Ishikawa (cell line): ENCODE measurements around the gene HBA2.

Experiments used
- CEBPB ChIP-seq: IDR thresholded peaks from 2 replicates; pipeline ENCODE4 v1.6.1; 2012
- CREB1 ChIP-seq: IDR thresholded peaks from 2 replicates; pipeline ENCODE4 v1.6.1; 2012; ENCODE audit warnings: low read depth
- EGR1 ChIP-seq: IDR thresholded peaks from 2 replicates; pipeline ENCODE4 v1.6.1; 2012
- EP300 ChIP-seq: IDR thresholded peaks from 2 replicates; pipeline ENCODE4 v1.6.1; 2012; ENCODE audit warnings: borderline replicate concordance
- FOXM1 ChIP-seq: IDR thresholded peaks from 2 replicates; pipeline ENCODE4 v1.6.1; 2012; ENCODE audit warnings: low read depth, borderline replicate concordance
- NFIC ChIP-seq: IDR thresholded peaks from 2 replicates; pipeline ENCODE4 v1.6.1; 2012
- RAD21 ChIP-seq: IDR thresholded peaks from 2 replicates; pipeline ENCODE4 v1.6.1; 2012; ENCODE audit warnings: low read depth
- TAF1 ChIP-seq: IDR thresholded peaks from 2 replicates; pipeline ENCODE4 v1.6.1; 2012; ENCODE audit warnings: low read depth, mild to moderate bottlenecking
- TCF12 ChIP-seq: IDR thresholded peaks from 2 replicates; pipeline ENCODE4 v1.6.1; 2012; ENCODE audit warnings: low read depth
- TEAD4 ChIP-seq: IDR thresholded peaks from 2 replicates; pipeline ENCODE4 v1.6.1; 2012
- ZBTB7A ChIP-seq: IDR thresholded peaks from 2 replicates; pipeline ENCODE4 v1.6.1; 2012; ENCODE audit warnings: low read depth
- TF ChIP-seq, protein P1 (sequence below): IDR thresholded peaks from 2 replicates; pipeline ENCODE4 v1.6.1; 2012; ENCODE audit warnings: low read depth, mild to moderate bottlenecking
- TF ChIP-seq, protein P2 (sequence below): IDR thresholded peaks from 2 replicates; pipeline ENCODE4 v1.6.1; 2012
- TF ChIP-seq, protein P3 (sequence below): IDR thresholded peaks from 2 replicates; pipeline ENCODE4 v1.6.1; 2012

Gene HBA2

DNA sequence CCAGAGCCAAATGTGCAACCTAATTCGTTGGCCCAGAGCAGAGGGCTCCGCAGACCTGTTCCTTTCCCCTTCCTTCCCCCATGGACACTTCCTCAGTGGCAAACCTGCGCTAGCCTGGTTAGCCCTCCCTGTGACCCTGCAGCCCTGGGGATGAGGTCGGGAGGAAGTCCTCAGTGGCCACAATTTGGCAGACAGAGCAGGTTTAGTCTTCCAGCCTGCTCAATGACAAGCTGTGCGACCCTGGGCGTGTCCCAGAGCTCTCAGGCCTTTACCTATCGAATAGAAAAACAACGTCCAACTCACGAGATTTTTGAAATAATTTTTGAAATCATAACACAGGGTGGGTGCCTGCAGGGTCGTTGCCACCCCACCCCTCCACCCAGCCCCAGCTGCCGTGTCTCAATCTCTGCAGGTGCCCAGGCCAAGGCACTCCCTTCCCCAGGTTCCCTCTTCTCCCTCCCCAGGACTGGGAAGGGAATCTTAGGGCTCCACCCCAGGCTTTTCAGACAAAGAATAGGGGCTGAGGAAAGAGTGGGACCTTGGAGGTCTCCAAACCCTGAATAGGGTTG is 5.5 kb upstream of the HBA2 start:
- TF ChIP-seq EP300 (no peak), FOXM1 (no peak), TEAD4 (no peak), CREB1 (no peak), ZBTB7A (no peak), CEBPB (no peak), NFIC (no peak), TCF12 (no peak), RAD21 (no peak), EGR1 (no peak)
- TF ChIP-seq, protein P1, sequence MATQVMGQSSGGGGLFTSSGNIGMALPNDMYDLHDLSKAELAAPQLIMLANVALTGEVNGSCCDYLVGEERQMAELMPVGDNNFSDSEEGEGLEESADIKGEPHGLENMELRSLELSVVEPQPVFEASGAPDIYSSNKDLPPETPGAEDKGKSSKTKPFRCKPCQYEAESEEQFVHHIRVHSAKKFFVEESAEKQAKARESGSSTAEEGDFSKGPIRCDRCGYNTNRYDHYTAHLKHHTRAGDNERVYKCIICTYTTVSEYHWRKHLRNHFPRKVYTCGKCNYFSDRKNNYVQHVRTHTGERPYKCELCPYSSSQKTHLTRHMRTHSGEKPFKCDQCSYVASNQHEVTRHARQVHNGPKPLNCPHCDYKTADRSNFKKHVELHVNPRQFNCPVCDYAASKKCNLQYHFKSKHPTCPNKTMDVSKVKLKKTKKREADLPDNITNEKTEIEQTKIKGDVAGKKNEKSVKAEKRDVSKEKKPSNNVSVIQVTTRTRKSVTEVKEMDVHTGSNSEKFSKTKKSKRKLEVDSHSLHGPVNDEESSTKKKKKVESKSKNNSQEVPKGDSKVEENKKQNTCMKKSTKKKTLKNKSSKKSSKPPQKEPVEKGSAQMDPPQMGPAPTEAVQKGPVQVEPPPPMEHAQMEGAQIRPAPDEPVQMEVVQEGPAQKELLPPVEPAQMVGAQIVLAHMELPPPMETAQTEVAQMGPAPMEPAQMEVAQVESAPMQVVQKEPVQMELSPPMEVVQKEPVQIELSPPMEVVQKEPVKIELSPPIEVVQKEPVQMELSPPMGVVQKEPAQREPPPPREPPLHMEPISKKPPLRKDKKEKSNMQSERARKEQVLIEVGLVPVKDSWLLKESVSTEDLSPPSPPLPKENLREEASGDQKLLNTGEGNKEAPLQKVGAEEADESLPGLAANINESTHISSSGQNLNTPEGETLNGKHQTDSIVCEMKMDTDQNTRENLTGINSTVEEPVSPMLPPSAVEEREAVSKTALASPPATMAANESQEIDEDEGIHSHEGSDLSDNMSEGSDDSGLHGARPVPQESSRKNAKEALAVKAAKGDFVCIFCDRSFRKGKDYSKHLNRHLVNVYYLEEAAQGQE, result no peak
- TF ChIP-seq, protein P2, sequence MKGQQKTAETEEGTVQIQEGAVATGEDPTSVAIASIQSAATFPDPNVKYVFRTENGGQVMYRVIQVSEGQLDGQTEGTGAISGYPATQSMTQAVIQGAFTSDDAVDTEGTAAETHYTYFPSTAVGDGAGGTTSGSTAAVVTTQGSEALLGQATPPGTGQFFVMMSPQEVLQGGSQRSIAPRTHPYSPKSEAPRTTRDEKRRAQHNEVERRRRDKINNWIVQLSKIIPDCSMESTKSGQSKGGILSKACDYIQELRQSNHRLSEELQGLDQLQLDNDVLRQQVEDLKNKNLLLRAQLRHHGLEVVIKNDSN, result no peak

DNA sequence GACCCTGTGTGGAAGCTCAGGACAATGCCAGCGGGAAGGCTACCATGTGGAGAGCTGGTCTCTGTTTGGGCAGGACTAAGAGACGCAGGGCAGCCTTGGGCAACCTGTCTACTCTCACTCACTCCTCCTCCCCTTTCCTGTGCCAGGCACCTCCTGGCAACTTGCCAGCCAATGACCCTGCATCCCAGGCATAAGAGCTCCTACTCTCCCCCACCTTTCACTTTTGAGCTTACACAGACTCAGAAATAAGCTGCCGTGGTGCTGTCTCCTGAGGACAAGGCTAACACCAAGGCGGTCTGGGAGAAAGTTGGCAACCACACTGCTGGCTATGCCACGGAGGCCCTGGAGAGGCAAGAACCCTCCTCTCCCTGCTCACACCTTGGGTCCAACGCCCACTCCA is 4.3 kb upstream of the HBA2 start:
- TF ChIP-seq EP300 (no peak), NFIC (peak; percentile 55), EGR1 (no peak), TAF1 (no peak)
- TF ChIP-seq, protein P1, result no peak

DNA sequence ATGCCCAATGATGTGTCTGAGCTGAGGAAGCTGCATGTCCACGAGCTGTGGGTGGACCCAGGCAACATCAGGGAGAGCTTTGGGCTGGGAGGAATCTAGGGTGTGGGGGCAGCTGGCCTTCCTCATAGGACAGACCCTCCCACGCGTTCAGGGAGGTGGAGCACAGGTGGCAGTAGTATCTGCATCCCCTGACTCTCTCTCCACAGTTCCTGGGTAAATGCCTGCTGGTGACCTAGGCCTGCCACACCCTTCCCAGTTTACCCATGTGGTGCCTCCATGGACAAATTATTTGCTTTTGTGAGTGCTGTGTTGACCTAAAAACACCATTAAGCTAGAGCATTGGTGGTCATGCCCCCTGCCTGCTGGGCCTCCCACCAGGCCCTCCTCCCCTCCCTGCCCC is 3.7 kb upstream of the HBA2 start:
- no peak for TF ChIP-seq TCF12
- no peak for TF ChIP-seq FOXM1
- TF ChIP-seq, protein P1, result no peak
- TF ChIP-seq, protein P3, sequence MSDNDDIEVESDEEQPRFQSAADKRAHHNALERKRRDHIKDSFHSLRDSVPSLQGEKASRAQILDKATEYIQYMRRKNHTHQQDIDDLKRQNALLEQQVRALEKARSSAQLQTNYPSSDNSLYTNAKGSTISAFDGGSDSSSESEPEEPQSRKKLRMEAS, result no peak
- no peak for TF ChIP-seq TEAD4
- no peak for TF ChIP-seq NFIC
- no peak for TF ChIP-seq TAF1

DNA sequence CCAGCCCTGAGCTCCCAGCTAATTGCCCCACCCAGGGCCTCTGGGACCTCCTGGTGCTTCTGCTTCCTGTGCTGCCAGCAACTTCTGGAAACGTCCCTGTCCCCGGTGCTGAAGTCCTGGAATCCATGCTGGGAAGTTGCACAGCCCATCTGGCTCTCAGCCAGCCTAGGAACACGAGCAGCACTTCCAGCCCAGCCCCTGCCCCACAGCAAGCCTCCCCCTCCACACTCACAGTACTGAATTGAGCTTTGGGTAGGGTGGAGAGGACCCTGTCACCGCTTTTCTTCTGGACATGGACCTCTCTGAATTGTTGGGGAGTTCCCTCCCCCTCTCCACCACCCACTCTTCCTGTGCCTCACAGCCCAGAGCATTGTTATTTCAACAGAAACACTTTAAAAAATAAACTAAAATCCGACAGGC is 2.6 kb upstream of the HBA2 start:
- peak; percentile 90 for TF ChIP-seq NFIC
- TF ChIP-seq RAD21, result peak; percentile 10; the same call in 1 of the 2 replicates
- 0 out of 2 replicates have a peak, but pooled peaks have one; percentile 40 for TF ChIP-seq CEBPB
- TF ChIP-seq TEAD4, result peak; percentile 52; the same call in 1 of the 2 replicates
- TF ChIP-seq, protein P1, result peak; percentile 82
- TF ChIP-seq, protein P3, result peak; percentile 51; the same call in 1 of the 2 replicates
- peak; percentile 61; the same call in 1 of the 2 replicates for TF ChIP-seq TCF12
